Tongue (tissue), 2 donors: ENCODE measurements around the gene ZNF574. TPM values are rescaled to one million over a fixed set of nuclear protein-coding genes. Genes with fewer than 3 reads are reported as not detected.

ENCODE experiments used
- DNase-seq: peaks from one replicate; pipeline ENCODE4 v3.0.0-alpha.2; 2015
- total RNA-seq: library from RNA; depleted of rRNA; stranded (reverse); fragments of >200 nt; gene quantifications from one replicate; pipeline ENCODE4 v1.2.3, GENCODE V29; 2014

ZNF574 gene
- total RNA-seq, 1 donor from 2014 or later: 14.5 TPM

DNA sequence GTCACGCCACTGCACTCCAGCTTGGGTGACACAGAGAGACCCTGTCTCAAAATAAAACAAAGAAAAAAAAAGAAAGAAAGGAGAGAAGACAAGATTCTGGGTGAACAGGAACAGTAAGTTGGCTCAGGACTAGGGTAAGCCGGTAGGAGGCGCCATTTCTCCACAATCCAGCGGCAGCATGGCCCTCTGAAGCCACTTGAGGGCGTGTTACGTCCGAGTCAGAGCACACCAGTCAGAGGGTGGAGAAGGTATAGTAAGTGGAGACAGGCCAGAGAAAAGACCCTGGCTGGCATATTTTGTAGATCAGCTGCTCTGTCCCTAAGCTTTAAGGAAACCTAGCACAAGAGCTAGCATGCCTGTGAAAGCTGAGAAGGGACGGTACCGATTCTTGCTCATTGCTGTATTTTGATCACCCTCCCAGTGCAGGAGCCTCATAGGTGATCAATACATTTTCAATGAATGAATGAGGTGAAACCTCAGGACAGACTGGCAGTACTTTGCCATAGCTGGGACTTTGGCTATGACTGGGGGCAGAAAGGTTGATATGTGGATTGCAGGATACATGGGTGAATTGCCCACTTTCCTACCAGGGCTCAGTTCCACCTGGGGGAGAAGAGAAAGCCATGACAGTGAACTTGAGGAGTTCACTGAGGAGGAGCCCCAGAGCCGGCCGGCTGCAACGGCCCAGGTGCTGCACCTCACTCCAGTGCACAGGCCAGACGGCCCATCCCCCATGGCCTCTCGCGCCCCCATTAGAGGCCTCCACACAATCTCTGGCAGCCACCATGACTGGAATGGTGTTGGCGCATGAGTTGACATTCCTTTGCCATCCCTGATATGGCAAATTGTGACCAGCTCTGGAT, 32.8 kb downstream of the ZNF574 start:
- DNase-seq: peak; percentile 86

- DNase-seq: no peak
Observed at GRCh38 chr19:42109896-42110295, 33.9 kb downstream of the ZNF574 start.

GRCh38 chr19:42110658-42111057, 34.7 kb downstream of the ZNF574 start:
- no peak for DNase-seq

- DNase-seq: no peak
Observed at GRCh38 chr19:42111384-42111783, 35.4 kb downstream of the ZNF574 start.

DNA sequence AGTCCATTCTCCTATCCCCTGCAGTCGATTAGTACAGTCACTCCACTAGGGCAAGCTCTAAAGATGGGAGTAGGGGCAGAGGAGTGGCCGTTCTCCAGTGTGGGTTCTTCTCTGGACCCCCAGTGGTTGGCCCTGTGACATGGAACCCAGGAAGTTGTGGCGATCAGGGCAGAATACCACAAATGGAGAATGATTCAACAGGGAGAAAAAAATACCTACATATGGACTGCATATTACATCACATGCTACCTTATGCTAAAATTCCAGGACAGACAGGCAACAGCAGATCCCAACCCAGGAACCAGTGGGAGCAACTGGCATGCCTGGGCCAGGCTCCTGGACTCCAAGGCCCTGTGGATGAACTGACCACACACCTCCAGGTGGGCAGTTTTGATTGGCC, 35.8 kb downstream of the ZNF574 start:
- DNase-seq: no peak

DNA sequence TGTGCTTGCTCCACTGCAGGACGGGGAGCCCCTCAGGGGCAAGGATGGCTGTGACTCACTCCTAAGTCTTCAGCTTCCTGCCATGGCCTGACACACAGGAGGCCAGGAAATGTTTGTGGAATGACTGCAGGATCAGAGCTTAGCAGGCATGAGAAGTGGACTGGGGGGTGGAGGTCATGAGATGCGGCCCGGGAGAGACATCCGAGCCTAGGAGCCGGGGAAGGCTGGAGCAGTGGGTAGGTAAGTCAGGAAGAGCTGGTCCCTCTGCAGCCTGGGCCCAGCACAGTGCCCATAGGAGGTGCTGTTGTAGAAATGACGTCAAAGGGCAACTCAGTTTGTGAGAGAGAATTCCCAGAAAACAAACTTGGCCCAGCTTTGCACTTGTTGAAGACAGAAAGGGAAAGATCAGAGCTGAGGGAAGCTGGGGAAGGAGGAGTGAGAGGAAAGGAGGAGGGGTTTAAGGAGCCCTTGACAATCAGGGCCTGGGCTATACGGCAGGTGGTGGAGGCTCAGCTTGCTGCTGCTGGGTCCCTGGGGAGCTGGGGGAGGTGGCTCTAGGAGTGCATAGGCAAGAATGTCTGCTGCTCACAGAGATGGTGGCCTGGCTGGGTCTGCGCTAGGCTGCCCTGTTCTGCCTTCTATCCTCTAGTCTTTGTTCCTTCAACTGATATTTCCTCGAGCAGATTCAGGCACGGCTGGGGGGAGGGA, 37.8 kb downstream of the ZNF574 start:
- peak; percentile 51 for DNase-seq

DNA sequence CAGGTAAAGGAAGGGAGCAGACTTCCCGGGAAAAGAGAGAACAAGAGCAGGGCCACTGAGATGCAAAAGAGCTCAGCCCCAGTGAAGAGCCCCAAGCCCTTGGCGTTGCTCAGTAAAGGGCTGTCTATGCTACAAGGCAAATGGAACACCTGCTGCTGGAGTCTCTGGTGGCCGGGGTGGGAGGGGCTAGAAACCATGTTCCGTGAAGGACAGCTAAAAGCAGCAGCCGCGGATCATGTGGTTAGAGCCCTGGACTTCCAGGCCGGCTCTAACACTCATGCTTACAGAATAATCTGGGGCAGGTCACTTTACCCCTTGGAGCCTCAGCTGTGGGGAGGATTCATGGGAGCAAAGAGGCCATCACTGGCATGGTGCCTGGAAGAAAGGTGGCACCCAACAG, 38.4 kb downstream of the ZNF574 start:
- DNase-seq: peak; percentile 63

GRCh38 chr19:42115219-42115618, 39.3 kb downstream of the ZNF574 start:
- no peak for DNase-seq

GRCh38 chr19:42115705-42116104, 39.7 kb downstream of the ZNF574 start:
- DNase-seq: no peak

DNA sequence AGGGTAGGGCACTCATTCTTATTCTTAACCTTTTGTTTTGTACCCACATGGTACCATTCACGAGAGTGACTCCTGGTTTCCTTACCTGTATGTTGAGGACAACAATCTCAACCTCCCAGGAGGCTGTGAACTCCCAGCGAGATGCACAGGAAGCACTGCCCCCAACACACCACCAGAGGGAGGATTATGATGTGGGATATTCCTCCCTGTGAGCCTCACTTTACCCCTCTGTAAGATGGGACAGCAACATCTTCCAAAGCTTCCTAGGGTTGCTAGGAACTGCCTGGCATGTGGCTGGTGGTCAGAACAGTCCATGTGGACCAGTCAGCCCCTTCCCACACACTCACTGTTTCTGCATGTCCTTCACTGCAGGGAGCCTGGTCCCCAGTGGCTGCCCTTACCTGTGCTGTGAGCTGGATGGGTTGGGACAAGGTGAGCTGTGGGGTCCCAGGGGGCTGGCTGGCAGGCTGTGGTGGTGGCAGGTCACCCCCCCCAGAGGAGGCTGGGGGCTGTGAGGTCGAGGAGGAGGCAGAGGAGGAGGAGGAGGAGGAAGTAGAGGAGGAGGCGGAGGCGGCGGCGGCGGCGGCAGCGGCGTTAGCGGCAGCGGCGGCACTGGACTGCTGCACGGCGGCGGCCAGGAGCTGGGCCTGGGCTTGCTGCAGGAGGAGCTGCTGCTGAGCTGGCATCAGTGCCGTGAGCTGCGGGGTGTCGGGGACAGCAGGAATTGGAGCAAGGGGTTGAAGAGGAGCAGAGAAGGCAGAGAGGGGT, 40.5 kb downstream of the ZNF574 start:
- DNase-seq: no peak

DNA sequence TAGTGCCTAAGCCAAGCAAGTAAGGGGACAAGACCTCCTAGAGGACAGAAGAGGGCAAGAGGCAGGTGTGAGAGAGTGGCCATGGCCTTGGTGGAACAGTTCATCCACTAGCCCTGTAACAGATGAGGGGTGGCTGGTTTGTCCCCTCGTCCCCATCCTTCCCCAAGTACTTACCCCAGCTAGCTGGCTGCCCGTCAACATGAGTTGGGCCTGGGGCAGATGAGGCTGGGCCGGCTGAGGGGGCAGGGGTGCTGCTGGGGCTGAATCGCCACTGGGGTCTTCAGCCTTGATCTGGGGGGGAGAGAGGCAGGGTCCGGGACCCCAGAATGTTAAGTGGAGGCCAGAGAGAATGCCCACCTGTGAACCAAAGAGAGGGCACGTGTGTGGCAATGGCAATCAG, 41.1 kb downstream of the ZNF574 start:
- no peak for DNase-seq

- no peak for DNase-seq
Observed at GRCh38 chr19:42120276-42120980, 44.5 kb downstream of the ZNF574 start.

DNA sequence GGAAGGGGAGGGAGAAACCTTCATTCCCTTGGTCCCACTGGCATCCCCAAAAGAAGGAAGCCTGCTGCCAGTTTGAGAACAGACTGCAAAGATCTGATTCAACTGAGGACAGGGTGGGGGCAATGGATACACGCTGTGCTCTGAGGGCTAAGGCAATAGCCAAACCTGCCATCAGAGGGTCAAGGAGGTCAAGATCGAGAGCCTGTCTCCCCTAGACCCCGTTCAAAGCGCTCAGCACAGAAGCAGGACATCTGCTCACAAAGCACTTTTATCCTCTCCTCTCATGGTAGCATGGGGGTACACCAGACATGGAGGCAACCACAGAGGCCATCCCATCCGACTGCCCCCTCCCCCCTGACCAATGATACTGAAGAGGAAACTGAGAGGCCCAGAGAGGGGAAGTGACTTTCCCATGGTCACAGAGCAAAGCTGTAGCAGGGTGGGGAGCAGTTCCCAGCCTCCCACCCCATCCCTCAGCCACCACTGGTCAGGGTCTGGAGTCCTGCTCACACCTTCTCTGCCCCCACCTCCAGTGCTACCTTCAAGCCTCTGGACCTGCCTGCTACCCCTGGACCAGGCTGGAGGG, 45.2 kb downstream of the ZNF574 start:
- DNase-seq: no peak

GRCh38 chr19:42121656-42122069, 45.7 kb downstream of the ZNF574 start:
- DNase-seq: no peak

DNA sequence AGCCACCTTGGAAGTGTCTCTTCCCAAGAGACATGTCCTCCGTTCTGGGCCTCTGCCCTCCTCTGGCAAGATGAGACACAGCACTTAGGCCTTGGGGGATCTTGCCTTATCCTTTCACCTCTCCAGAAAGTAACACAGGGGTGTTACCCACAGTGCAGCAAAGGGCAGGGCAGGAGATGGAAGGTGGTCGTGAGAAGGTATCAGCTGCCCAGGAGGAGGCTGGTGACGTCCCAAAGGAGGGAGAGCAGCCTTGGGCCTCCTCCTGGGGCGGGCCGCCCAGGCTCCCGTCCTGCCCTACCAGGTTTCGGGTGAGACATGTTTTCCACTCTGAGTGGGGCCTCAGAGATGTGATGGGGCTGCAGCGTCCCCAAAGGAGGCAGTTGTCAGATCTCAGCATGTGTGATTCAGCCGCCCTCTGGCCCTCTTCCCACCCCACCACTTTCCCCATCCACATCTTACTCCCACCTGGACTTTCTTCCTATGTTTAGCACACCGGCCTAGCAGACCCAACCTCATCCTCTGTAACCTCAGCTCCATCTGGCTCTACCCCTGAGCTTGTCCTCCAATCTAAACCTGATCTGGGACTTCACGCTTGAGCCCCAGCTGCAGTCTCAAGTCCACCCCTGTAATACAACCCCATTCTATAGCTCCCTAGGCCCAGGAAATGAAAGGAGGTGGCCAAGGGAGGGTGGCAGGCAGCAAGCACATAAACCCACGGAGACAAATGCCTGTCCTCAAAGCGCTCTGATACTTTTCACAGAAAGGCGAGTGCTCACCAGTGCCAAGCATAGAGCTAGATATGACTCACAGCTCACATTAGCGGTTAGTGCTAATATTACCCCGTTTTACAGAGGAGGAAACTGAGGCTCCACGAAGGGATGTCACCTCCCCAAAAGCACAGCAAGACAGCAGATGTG, 47.0 kb downstream of the ZNF574 start:
- no peak for DNase-seq

- DNase-seq: no peak
Observed at GRCh38 chr19:42123765-42124164, 47.8 kb downstream of the ZNF574 start.

- DNase-seq: no peak
Observed at GRCh38 chr19:42124386-42124901, 48.5 kb downstream of the ZNF574 start.

DNA sequence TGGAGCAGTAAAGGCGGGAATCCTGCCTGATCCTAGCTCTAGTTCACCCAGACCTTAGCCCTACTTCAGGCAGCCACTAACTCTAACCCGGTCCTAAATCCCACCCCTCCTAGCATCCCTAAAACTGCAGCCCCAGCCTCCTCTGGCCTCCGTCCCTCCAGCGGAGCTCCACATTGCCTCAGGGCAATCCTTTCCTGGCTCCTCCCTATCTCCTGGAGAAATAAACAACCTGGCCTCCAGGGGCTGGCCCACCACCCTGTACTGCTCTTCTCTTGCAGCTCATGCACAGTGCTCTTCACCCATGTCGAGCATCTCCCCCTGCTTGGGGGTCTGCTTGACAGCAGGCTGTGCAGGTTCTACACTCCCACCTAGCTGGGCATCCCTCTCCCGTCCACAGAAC, 49.6 kb downstream of the ZNF574 start:
- no peak for DNase-seq

DNA sequence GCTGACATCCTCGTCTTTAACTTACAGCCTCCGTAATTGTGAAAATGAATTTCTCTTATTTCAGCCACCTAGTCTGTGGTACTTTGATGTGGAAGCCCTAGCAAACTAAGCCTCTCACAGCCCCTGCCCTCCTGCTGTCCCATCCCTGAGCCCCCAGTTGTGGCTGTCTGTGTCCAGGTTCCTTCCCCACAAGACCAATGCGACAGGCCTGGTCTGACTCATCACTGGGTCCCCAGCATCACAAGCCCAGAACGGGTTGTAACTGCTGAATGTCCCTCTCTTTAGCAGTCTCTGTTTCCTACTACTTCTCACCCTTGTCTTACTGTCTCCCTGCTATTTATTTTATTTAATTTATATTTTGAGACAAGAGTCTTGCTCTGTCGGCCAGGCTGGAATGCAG, 50.6 kb downstream of the ZNF574 start:
- DNase-seq: no peak
